Adipocyte (in vitro differentiated cells): ENCODE data around the gene TMEM184A.
A peak's percentile ranks its signal among the peaks of the same experiment; 100 is the strongest.

Experiments used
- DNase-seq: peaks from one replicate; pipeline ENCODE4 v3.0.0-alpha.2; 2015; ENCODE audit warnings: low read depth
- H3K27me3 ChIP-seq: replicated peaks from 2 replicates; pipeline ENCODE4 v1.7.0; 2013; ENCODE audit warnings: mild to moderate bottlenecking, low read length, moderate library complexity; ENCODE audit not compliant: control insufficient read depth, insufficient read depth
- H3K36me3 ChIP-seq: 2 replicates; pipeline ENCODE4 v1.7.0; 2013; ENCODE audit warnings: low read length, mild to moderate bottlenecking, moderate library complexity; ENCODE audit not compliant: control insufficient read depth, insufficient read depth, severe bottlenecking
- H3K4me1 ChIP-seq: 2 replicates; pipeline ENCODE4 v1.7.0; 2013; ENCODE audit warnings: mild to moderate bottlenecking, low read length, moderate library complexity; ENCODE audit not compliant: control insufficient read depth, insufficient read depth
- H3K4me3 ChIP-seq: 2 replicates; pipeline ENCODE4 v1.7.0; 2013; ENCODE audit warnings: mild to moderate bottlenecking, low read length, moderate library complexity
- H3K9ac ChIP-seq: 2 replicates; pipeline ENCODE4 v1.7.0; 2013; ENCODE audit warnings: mild to moderate bottlenecking, low read length, moderate library complexity
- H3K9me3 ChIP-seq: 2 replicates; pipeline ENCODE4 v1.7.0; 2013; ENCODE audit warnings: mild to moderate bottlenecking, low read length, moderate library complexity; ENCODE audit not compliant: control insufficient read depth

Gene TMEM184A

GRCh38 chr7:1555046-1555812, 776 bp downstream of the TMEM184A start:
- peak; percentile 54 for DNase-seq
- Histone ChIP-seq H3K4me3 (no peak overlapping the region), H3K9ac (peak overlapping the region; percentile 46), H3K4me1 (peaks cover 13% of the 10 kb centered on the region), H3K27me3 (no peaks in the 10 kb centered on the region), H3K36me3 (no peaks in the 10 kb centered on the region), H3K9me3 (no peaks in the 10 kb centered on the region)

- DNase-seq: no peak
- no peaks in the 10 kb centered on the region for H3K27me3 ChIP-seq
- no peaks in the 10 kb centered on the region for H3K36me3 ChIP-seq
- no peaks in the 10 kb centered on the region for H3K9me3 ChIP-seq
- no peak overlapping the region for H3K4me3 ChIP-seq
- no peak overlapping the region for H3K9ac ChIP-seq
- peaks cover 13% of the 10 kb centered on the region for H3K4me1 ChIP-seq
These were observed 1.5 kb downstream of the TMEM184A start for GRCh38 chr7:1554333-1555045.

DNA sequence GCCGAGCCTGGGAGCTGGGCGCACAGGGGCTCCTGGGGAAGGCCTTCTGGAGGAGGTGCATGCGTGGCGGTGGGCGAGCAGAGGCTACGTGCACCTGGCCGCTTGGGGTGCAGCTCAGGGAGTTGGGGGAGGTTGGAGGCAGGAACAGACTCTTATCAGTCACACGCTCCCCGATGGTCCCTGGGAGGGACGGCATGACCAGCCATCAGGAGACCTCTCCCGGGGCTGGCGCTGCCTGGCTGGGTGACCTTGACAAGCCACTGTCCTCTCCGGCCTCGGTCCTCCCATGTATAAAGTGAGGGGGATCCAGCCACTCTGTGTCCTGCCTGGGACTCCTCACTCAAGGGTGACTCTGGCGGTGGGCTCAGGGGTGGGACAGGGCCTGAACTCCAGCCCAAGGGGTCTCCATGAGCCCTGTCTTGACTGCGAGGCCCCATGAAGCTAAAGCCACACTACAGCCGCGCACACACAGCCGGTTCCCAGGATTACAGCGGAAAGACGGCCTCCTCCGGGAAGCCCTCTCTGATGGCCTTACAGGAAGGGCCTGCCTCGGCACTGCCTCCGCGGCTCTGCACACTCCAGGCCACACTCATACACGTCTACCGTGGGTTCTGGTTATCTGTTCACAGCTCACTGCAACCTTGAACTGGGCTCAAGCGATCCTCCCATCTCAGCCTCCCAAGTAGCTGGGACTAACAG, 2.3 kb downstream of the TMEM184A start:
- no peaks in the 10 kb centered on the region for H3K36me3 ChIP-seq
- H3K4me1 ChIP-seq: peaks cover 13% of the 10 kb centered on the region
- no peak overlapping the region for H3K4me3 ChIP-seq
- no peaks in the 10 kb centered on the region for H3K27me3 ChIP-seq
- H3K9me3 ChIP-seq: no peaks in the 10 kb centered on the region
- no peak overlapping the region for H3K9ac ChIP-seq
- no peak for DNase-seq

- no peaks in the 10 kb centered on the region for H3K9me3 ChIP-seq
- H3K4me1 ChIP-seq: peaks cover 13% of the 10 kb centered on the region
- H3K36me3 ChIP-seq: no peaks in the 10 kb centered on the region
- no peak overlapping the region for H3K4me3 ChIP-seq
- no peaks in the 10 kb centered on the region for H3K27me3 ChIP-seq
- no peak overlapping the region for H3K9ac ChIP-seq
- no peak for DNase-seq
These were observed 3.8 kb downstream of the TMEM184A start for GRCh38 chr7:1552200-1552599.

- Histone ChIP-seq H3K9me3 (no peaks in the 10 kb centered on the region), H3K27me3 (no peaks in the 10 kb centered on the region), H3K4me1 (peaks cover 11% of the 10 kb centered on the region), H3K9ac (no peak overlapping the region), H3K4me3 (no peak overlapping the region), H3K36me3 (no peaks in the 10 kb centered on the region)
- no peak for DNase-seq
These were observed 5.2 kb downstream of the TMEM184A start for GRCh38 chr7:1550846-1551155.

GRCh38 chr7:1550005-1550845, 5.8 kb downstream of the TMEM184A start:
- Histone ChIP-seq H3K9ac (no peak overlapping the region), H3K9me3 (no peaks in the 10 kb centered on the region), H3K27me3 (no peaks in the 10 kb centered on the region), H3K4me3 (no peak overlapping the region), H3K36me3 (no peaks in the 10 kb centered on the region), H3K4me1 (peaks cover 5% of the 10 kb centered on the region)
- no peak for DNase-seq

DNA sequence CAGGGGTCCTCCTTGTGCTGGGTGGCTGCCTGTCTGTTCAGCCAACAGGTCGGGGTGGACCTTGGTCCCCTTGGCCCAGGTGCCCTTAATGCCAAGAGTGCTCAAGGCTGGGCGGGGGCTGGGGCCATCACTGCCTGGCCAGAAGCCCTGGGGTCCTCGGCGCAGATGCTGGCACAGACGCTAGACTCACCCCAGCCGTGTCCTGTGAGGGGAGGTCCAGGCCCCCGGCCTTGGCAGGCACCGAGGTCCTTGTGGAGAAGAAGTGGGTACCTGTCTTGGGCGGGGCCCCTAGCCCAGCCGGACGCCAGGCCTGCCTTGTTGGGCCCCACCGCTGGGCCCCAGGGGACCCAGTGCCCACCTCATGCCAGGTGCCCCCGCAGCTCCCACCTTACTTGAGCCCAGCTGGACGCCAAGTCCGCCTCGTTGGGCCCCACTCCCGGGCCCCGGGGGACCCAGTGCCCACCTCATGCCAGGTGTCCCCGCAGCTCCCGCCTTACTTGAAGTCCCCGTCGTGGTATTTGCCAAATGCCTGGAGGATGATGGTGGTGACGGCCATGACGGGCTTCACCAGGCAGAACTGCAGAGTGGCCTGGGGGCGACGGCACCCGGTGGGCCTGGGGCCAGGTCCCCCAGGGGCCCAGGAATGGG, 6.5 kb downstream of the TMEM184A start:
- Histone ChIP-seq H3K4me3 (no peak overlapping the region), H3K27me3 (no peaks in the 10 kb centered on the region), H3K36me3 (no peaks in the 10 kb centered on the region), H3K4me1 (no peaks in the 10 kb centered on the region), H3K9me3 (no peaks in the 10 kb centered on the region), H3K9ac (no peak overlapping the region)
- DNase-seq: no peak

- Histone ChIP-seq H3K4me1 (no peaks in the 10 kb centered on the region), H3K27me3 (no peaks in the 10 kb centered on the region), H3K36me3 (no peaks in the 10 kb centered on the region), H3K4me3 (no peak overlapping the region), H3K9me3 (no peaks in the 10 kb centered on the region), H3K9ac (no peak overlapping the region)
- no peak for DNase-seq
These were observed 7.1 kb downstream of the TMEM184A start for GRCh38 chr7:1548944-1549343.

DNA sequence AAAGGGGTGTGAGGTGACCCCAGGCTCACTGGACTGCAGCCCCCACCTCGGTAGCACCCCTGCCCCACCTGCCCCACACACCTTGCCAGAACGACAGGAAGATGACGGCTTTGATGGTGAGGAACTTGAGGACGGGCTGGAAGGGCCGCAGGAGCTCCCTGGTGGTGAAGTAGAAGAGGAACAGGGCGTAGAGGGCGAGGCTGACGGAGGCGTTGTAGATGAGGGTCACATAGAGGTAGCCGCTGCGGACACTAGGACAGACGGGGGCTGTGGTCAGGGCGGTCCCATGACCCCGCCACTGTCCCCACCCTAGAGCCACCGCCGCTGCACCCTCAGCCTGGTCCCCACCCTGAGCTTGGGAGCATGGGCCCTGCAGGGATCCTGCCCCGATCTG, 7.6 kb downstream of the TMEM184A start:
- H3K9me3 ChIP-seq: no peaks in the 10 kb centered on the region
- no peak for DNase-seq
- no peaks in the 10 kb centered on the region for H3K4me1 ChIP-seq

DNA sequence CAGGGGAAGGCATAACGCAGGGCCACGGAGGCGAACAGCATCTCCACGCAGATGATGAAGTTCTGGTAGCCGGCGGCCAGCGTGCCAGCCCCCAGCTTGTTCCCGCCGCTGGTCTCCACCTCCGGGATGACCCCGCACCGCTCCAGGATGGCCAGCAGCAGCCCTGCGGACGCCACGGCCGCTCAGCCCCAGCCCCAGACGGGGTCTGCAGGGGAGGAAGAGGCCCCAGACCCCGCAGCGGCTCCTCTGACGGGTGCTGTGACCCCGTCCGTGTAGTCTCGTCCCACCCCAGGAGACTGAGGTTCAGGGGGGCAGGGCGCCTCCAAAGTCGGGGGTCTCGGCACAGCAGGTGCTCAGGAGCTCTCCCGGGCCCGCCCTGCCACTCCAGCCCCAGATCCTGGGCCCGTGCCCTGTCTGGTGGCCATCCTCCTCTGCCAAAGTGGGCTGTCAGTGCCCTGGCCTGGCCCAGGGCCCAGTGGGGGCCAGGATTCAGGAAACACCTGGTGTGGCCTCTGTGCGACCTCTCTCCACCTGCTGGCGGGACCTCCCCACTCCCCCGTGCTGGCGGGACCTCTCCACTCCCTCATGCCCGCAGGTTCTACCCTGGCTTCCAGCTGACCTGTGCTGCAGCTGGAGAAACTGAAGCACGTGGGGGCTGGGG, 8.1 kb downstream of the TMEM184A start:
- H3K36me3 ChIP-seq: no peaks in the 10 kb centered on the region
- no peaks in the 10 kb centered on the region for H3K9me3 ChIP-seq
- no peak for DNase-seq
- H3K4me3 ChIP-seq: no peak overlapping the region
- H3K9ac ChIP-seq: no peak overlapping the region
- H3K4me1 ChIP-seq: no peaks in the 10 kb centered on the region
- H3K27me3 ChIP-seq: no peaks in the 10 kb centered on the region

More for the DNA sequence above, 7.6 kb downstream of the TMEM184A start:
- Histone ChIP-seq H3K4me3 (no peak overlapping the region), H3K27me3 (no peaks in the 10 kb centered on the region), H3K9ac (no peak overlapping the region), H3K36me3 (no peaks in the 10 kb centered on the region)
